Ovary (tissue), 9 donors: ENCODE data around the gene BPI. TPM values are rescaled to one million over a fixed set of nuclear protein-coding genes. Genes with fewer than 3 reads are reported as not detected.

Experiments used
- DNase-seq, 5 donors: peaks; one replicate each; pipeline ENCODE4 v3.0.0-alpha.2; 2019 to 2020
- H3K27ac ChIP-seq, 2 donors: fragments of 200-600 bp; one replicate each; pipeline versions ENCODE4 v1.5.1 to v1.8.0; 2019 to 2022
- H3K27me3 ChIP-seq: fragments of 200-600 bp; one replicate; pipeline ENCODE4 v1.8.0; 2022
- H3K36me3 ChIP-seq: fragments of 200-600 bp; sonication (generic); one replicate; pipeline ENCODE4 v1.5.1; 2019
- H3K4me1 ChIP-seq: one replicate; pipeline ENCODE4 v1.8.1; 2013; ENCODE audit warnings: mild to moderate bottlenecking, moderate library complexity; ENCODE audit not compliant: insufficient read depth
- H3K4me3 ChIP-seq: fragments of 200-600 bp; sonication (generic); one replicate; pipeline ENCODE4 v1.5.1; 2017
- H3K9me3 ChIP-seq, 2 donors: fragments of 200-600 bp in 1 of 2; sonication (generic) in 1 of 2; one replicate each; pipeline versions ENCODE4 v1.5.1 to v1.8.1; 2013 to 2019; ENCODE audit warnings: mild to moderate bottlenecking in 1 of 2, moderate library complexity in 1 of 2
- CTCF ChIP-seq, 3 donors: fragments of 450-650 bp in 2 of 3; fragments of 200-600 bp in 1 of 3; IDR thresholded peaks; one replicate each; pipeline versions ENCODE4 v1.5.1 to v1.8.0; 2016 to 2022; ENCODE audit warnings: antibody characterized with exemption in 3 of 3, mild to moderate bottlenecking in 1 of 3
- EP300 ChIP-seq: sonication (generic); formaldehyde crosslinking; IDR thresholded peaks from one replicate; pipeline ENCODE4 v1.6.1; 2017; ENCODE audit warnings: antibody characterized with exemption
- POLR2A ChIP-seq: fragments of 450-650 bp; IDR thresholded peaks from one replicate; pipeline ENCODE4 v1.6.1; 2017; ENCODE audit warnings: antibody characterized with exemption, mild to moderate bottlenecking, moderate library complexity
- WGBS, 3 donors: extraction: QIAGEN DNeasy Blood & Tissue Kit in 1 of 3; methylation state at CpG; one replicate each; pipeline versions ENCODE4 v1.1.5 to v1.1.7; 2013 to 2017; 5-methylcytosine and 5-hydroxymethylcytosine counted together
- intact Hi-C, 4 donors: fragments of 100-400 bp; cut with DNase I; formaldehyde crosslinking; loops; one replicate each; pipeline versions ENCODE4 v1.11.0 to v1.15.1; 2022 to 2023
- polyA plus RNA-seq, 2 donors: library from polyadenylated mRNA; stranded (reverse); fragments of 200-250 nt in 1 of 2; fragments of 350-450 nt in 1 of 2; fragmentation: Illumina TruSeq in 1 of 2; extraction: RNeasy Lipid Tissue Mini Kit (QIAGEN cat#74804) in 1 of 2; gene quantifications; one replicate each; pipeline ENCODE4 v1.2.3, GENCODE V29; 2013 to 2014
- total RNA-seq, 7 donors: library from RNA; depleted of rRNA in 2 of 7; stranded (reverse); fragments of >200 nt in 2 of 7; fragmentation: NEBNext Ultra II Directional in 3 of 7; extraction: Animal tissue kit (Norgen Biotek cat#: 25700) in 3 of 7; gene quantifications; one replicate each; pipeline versions ENCODE4 v1.1.0 to v1.2.4, GENCODE V29; 2016 to 2023
- donor health status: DM: no; HTN: no; CAD: no; lungs with moderate emphysema.
- donor health status: DM: no; HTN: no; CAD: no.
- donor health status: Bipolar disorder and iron deficiency.
- donor health status: DM: yes; HTN: yes; CAD: no.
- donor health status: DM: no; HTN: no; CAD: no.
- donor health status: DM: yes; HTN: yes; CAD: no.

The BPI gene
- total and polyA plus RNA-seq, 9 donors = 0.43 to 2.9 (median 1.1) TPM; not detected in 1

GRCh38 chr20:38272961-38273360 lies 31.0 kb upstream of the BPI start:
- Histone ChIP-seq H3K4me1 (peaks cover 5% of the 10 kb centered on the region), H3K27ac (no peak overlapping the region), H3K4me3 (no peak overlapping the region), H3K27me3 (peaks cover 3% of the 10 kb centered on the region), H3K9me3 (no peaks in the 10 kb centered on the region), H3K36me3 (no peaks in the 10 kb centered on the region)
- intact Hi-C loops = no loop called here
- DNase-seq = no peak
- WGBS, 3 donors = 12 to 29% (median 25%) methylated on average over 2 of the region's 2 CpGs
- no peak for TF ChIP-seq CTCF (IDR thresholded peaks at IDR 0.05)
- TF ChIP-seq POLR2A = no peak
- TF ChIP-seq EP300 = no peak

GRCh38 chr20:38275815-38276550 lies 28.0 kb upstream of the BPI start:
- Histone ChIP-seq H3K27me3 (peaks cover 3% of the 10 kb centered on the region), H3K27ac (no peak overlapping the region), H3K36me3 (no peaks in the 10 kb centered on the region), H3K4me3 (no peak overlapping the region), H3K9me3 (no peaks in the 10 kb centered on the region), H3K4me1 (peaks cover 3% of the 10 kb centered on the region)
- 59 to 73% (median 64%) methylated on average over 12 of the region's 12 CpGs for WGBS, 3 donors
- no peak for DNase-seq
- intact Hi-C loops = no loop called here
- TF ChIP-seq POLR2A = no peak
- TF ChIP-seq CTCF (IDR thresholded peaks at IDR 0.05) = no peak
- no peak for TF ChIP-seq EP300

GRCh38 chr20:38277285-38277684 lies 26.7 kb upstream of the BPI start:
- TF ChIP-seq EP300 (no peak), CTCF (IDR thresholded peaks at IDR 0.05) (no peak), POLR2A (no peak)
- WGBS, 3 donors = 63 to 78% (median 69%) methylated on average over 5 of the region's 5 CpGs
- H3K36me3 ChIP-seq = no peaks in the 10 kb centered on the region
- H3K4me3 ChIP-seq = no peak overlapping the region
- H3K27ac ChIP-seq = no peak overlapping the region
- intact Hi-C loops = no loop called here
- peaks cover 2% of the 10 kb centered on the region for H3K4me1 ChIP-seq
- peak in 1 of 5 donors; percentile 0 for DNase-seq
- H3K27me3 ChIP-seq = peaks cover 3% of the 10 kb centered on the region
- H3K9me3 ChIP-seq = no peaks in the 10 kb centered on the region

- WGBS, 3 donors = 77 to 81% (median 78%) methylated on average over 2 of the region's 2 CpGs
- TF ChIP-seq EP300 = no peak
- TF ChIP-seq CTCF (IDR thresholded peaks at IDR 0.05) = no peak
- no peak for TF ChIP-seq POLR2A
- Histone ChIP-seq H3K4me3 (no peak overlapping the region), H3K4me1 (peaks cover 2% of the 10 kb centered on the region), H3K27me3 (peaks cover 3% of the 10 kb centered on the region), H3K36me3 (no peaks in the 10 kb centered on the region), H3K9me3 (no peaks in the 10 kb centered on the region), H3K27ac (no peak overlapping the region)
- no peak for DNase-seq
- intact Hi-C loops = no loop called here
Observed at GRCh38 chr20:38277691-38278090, 26.3 kb upstream of the BPI start.
